HL-60 (cell line): Measurements from ENCODE around the gene COX20.

Source experiments
- CTCF ChIP-seq: IDR thresholded peaks from one replicate; pipeline ENCODE4 v1.5.1; 2011; ENCODE audit warnings: low read length, control low read depth, inconsistent platforms; ENCODE audit not compliant: insufficient read depth
- GABPA ChIP-seq: IDR thresholded peaks from 2 replicates; pipeline ENCODE4 v1.6.1; 2012; ENCODE audit warnings: low read depth
- POLR2AphosphoS5 ChIP-seq: IDR thresholded peaks from 2 replicates; pipeline ENCODE4 v1.6.1; 2012; ENCODE audit warnings: low read depth
- REST ChIP-seq: IDR thresholded peaks from 2 replicates; pipeline ENCODE4 v1.6.1; 2012; ENCODE audit warnings: low read depth; ENCODE audit not compliant: insufficient replicate concordance
- SPI1 ChIP-seq: IDR thresholded peaks from 2 replicates; pipeline ENCODE4 v1.6.1; 2012; ENCODE audit warnings: low read depth, mild to moderate bottlenecking, borderline replicate concordance

- no peak for TF ChIP-seq SPI1
- no peak for TF ChIP-seq CTCF
- no peak for TF ChIP-seq POLR2AphosphoS5
- TF ChIP-seq GABPA, result no peak
- no peak for TF ChIP-seq REST
Measured at GRCh38 chr1:244820131-244820530, 15.3 kb upstream of the COX20 start.
